DND-41 (cell line): ENCODE measurements around the gene WNT9A.
A peak's percentile ranks its signal among the peaks of the same experiment; 100 is the strongest.

ENCODE experiments used
- ATAC-seq: fragments of 200-7000 bp; cut with Tn5 transposase; 3 replicates; pipeline ENCODE4 v1.9.1; 2021; ENCODE audit warnings: low read depth; ENCODE audit not compliant: insufficient read depth
- DNase-seq: peaks from one replicate; pipeline ENCODE4 v3.0.0-alpha.2; 2020
- H2AFZ ChIP-seq: 2 replicates; pipeline ENCODE4 v1.6.0; 2012; ENCODE audit warnings: low read depth, low read length
- H3K27ac ChIP-seq: 2 replicates; pipeline ENCODE4 v1.5.1; 2012; ENCODE audit warnings: low read length, inconsistent platforms
- H3K27me3 ChIP-seq: fragments of 200-600 bp; sonication (generic); 2 replicates; pipeline ENCODE4 v1.6.0; 2012; ENCODE audit warnings: low read length, mild to moderate bottlenecking, inconsistent platforms; ENCODE audit not compliant: insufficient read depth, poor library complexity
- H3K36me3 ChIP-seq: 2 replicates; pipeline ENCODE4 v1.5.1; 2012; ENCODE audit warnings: low read length, inconsistent platforms; ENCODE audit not compliant: insufficient read depth
- H3K4me1 ChIP-seq: 2 replicates; pipeline ENCODE4 v1.5.1; 2012; ENCODE audit warnings: mild to moderate bottlenecking, low read length; ENCODE audit not compliant: insufficient read depth
- H3K4me2 ChIP-seq: 2 replicates; pipeline ENCODE4 v1.6.0; 2012; ENCODE audit warnings: mild to moderate bottlenecking, moderate library complexity, low read length, inconsistent platforms; ENCODE audit not compliant: insufficient read depth
- H3K4me3 ChIP-seq, 2 experiments: fragments of 200-600 bp in 1 of 2; shearing (Covaris generic) in 1 of 2; 2 replicates each; pipeline ENCODE4 v1.5.1; 2012 to 2016; ENCODE audit warnings: inconsistent platforms in 2 of 2, low read length in 2 of 2, mild to moderate bottlenecking in 2 of 2, low read depth in 1 of 2, moderate library complexity in 1 of 2
- H3K79me2 ChIP-seq: 2 replicates; pipeline ENCODE4 v1.6.0; 2012; ENCODE audit warnings: low read length, inconsistent platforms; ENCODE audit not compliant: insufficient read depth
- H3K9ac ChIP-seq: 2 replicates; pipeline ENCODE4 v1.6.0; 2012; ENCODE audit warnings: low read depth, mild to moderate bottlenecking, inconsistent platforms, low read length, moderate library complexity
- H3K9me3 ChIP-seq: 2 replicates; pipeline ENCODE4 v1.5.1; 2012; ENCODE audit warnings: low read length, moderate library complexity, mild to moderate bottlenecking, inconsistent platforms; ENCODE audit not compliant: insufficient read depth, severe bottlenecking
- H4K20me1 ChIP-seq: 2 replicates; pipeline ENCODE4 v1.6.0; 2012; ENCODE audit warnings: low read length; ENCODE audit not compliant: insufficient read depth
- EZH2 ChIP-seq: IDR thresholded peaks from 3 replicates; pipeline ENCODE4 v1.6.1; 2012; ENCODE audit warnings: borderline replicate concordance, low read depth, mild to moderate bottlenecking, moderate library complexity, low read length, inconsistent platforms; ENCODE audit not compliant: severe bottlenecking
- TF ChIP-seq, protein P1 (sequence below): IDR thresholded peaks from 2 replicates; pipeline ENCODE4 v1.5.1; 2012; ENCODE audit warnings: borderline replicate concordance, low read length, moderate library complexity, mild to moderate bottlenecking; ENCODE audit not compliant: poor library complexity, severe bottlenecking; ENCODE audit errors: extremely low read depth

The WNT9A gene

DNA sequence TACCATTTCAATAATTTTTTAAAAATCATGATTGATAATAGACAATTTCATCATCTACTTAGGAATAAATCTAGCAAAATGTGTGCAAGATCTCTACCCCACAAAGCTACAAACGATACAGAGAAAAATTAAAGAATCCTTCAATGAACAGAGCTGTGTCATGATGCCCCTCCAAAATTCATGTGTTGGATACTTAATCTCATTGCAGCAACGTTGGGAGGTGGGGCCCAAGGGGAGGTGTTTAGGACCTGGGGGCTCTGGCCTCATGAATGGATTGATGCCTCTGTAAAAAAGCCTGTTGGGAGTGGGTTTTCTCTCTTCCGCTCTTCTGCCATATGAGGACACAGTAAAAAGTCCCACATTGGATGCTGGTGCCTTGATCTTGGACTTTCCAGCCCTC lies 77.4 kb downstream of the WNT9A start:
- no peak overlapping the region for H2AFZ ChIP-seq
- peaks cover 2% of the 10 kb centered on the region for H3K9me3 ChIP-seq
- H3K4me1 ChIP-seq: peaks cover 34% of the 10 kb centered on the region
- DNase-seq: peak; percentile 59
- peak; percentile 39 for ATAC-seq
- peak overlapping the region; percentile 43 for H3K4me2 ChIP-seq
- no peaks in the 10 kb centered on the region for H4K20me1 ChIP-seq
- TF ChIP-seq, protein P1, sequence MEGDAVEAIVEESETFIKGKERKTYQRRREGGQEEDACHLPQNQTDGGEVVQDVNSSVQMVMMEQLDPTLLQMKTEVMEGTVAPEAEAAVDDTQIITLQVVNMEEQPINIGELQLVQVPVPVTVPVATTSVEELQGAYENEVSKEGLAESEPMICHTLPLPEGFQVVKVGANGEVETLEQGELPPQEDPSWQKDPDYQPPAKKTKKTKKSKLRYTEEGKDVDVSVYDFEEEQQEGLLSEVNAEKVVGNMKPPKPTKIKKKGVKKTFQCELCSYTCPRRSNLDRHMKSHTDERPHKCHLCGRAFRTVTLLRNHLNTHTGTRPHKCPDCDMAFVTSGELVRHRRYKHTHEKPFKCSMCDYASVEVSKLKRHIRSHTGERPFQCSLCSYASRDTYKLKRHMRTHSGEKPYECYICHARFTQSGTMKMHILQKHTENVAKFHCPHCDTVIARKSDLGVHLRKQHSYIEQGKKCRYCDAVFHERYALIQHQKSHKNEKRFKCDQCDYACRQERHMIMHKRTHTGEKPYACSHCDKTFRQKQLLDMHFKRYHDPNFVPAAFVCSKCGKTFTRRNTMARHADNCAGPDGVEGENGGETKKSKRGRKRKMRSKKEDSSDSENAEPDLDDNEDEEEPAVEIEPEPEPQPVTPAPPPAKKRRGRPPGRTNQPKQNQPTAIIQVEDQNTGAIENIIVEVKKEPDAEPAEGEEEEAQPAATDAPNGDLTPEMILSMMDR: no peak
- TF ChIP-seq EZH2: no peak
- H3K79me2 ChIP-seq: no peaks in the 10 kb centered on the region
- no peak overlapping the region for H3K4me3 ChIP-seq
- H3K36me3 ChIP-seq: no peaks in the 10 kb centered on the region
- H3K27ac ChIP-seq: peak overlapping the region; percentile 88
- H3K27me3 ChIP-seq: no peaks in the 10 kb centered on the region
- H3K9ac ChIP-seq: peak overlapping the region; percentile 18; the same call in 1 of the 2 replicates

DNA sequence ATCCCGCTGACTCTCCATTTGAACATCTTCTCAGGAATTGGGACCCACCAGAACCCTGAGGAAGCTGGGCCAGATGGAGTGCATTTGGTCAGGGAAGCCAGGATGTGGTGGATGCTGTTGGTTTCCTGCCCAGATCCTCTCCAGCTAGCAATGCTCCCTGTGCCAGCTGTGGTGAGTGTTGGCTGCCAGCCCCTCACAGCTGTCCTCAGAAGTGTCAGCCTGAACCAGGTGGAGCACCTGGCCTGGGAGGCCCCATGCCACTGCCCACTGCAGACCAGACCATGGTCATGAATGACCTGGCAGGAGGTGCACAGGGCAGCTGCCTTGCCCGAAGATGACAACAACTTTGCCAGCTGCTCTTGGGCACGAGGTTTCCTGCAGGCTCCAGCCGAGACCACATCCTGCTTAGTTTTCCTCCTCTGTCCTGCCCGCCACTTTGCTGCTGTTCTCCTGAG lies 77.9 kb downstream of the WNT9A start:
- H3K4me3 ChIP-seq: no peak overlapping the region
- no peaks in the 10 kb centered on the region for H4K20me1 ChIP-seq
- ATAC-seq (peak; percentile 89), DNase-seq (peak; percentile 90)
- H3K4me2 ChIP-seq: peak overlapping the region; percentile 43
- H3K36me3 ChIP-seq: no peaks in the 10 kb centered on the region
- peaks cover 34% of the 10 kb centered on the region for H3K4me1 ChIP-seq
- H2AFZ ChIP-seq: no peak overlapping the region
- no peak for TF ChIP-seq EZH2
- TF ChIP-seq, protein P1: no peak
- H3K79me2 ChIP-seq: no peaks in the 10 kb centered on the region
- H3K9ac ChIP-seq: peak overlapping the region; percentile 7; the same call in 1 of the 2 replicates
- no peaks in the 10 kb centered on the region for H3K27me3 ChIP-seq
- peaks cover 2% of the 10 kb centered on the region for H3K9me3 ChIP-seq
- H3K27ac ChIP-seq: peak overlapping the region; percentile 88

DNA sequence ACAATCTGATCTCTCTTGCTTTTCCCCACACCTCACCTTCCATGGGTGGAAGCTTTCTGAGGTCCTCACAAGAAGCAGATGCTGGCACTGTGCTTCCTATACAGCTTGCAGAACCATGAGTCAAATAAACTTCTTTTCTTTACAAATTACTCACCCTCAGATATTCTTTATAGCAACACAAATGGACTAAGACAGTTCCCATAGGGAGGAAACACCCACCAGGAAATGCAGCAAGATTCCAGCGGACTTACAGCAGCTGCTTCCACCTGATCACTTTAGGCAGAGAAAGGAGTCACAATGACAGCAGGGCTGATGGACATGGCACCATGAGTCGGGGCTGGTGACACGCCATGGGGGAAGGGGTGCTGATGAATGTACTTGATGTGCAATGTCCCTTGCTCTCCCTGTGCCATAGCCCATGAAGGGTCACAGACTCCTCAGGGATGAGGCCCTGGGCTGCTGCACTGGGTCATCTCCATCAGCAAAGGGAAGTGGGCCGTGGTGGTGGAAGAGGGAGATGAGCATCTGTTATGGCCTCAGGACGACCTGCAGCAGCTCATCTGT lies 78.4 kb downstream of the WNT9A start:
- H3K4me2 ChIP-seq: peak overlapping the region; percentile 43
- no peaks in the 10 kb centered on the region for H3K36me3 ChIP-seq
- H4K20me1 ChIP-seq: no peaks in the 10 kb centered on the region
- DNase-seq: no peak
- ATAC-seq: peak; percentile 27; the same call in 2 of the 3 replicates
- H3K4me3 ChIP-seq: no peak overlapping the region
- H3K9me3 ChIP-seq: peaks cover 2% of the 10 kb centered on the region
- no peak overlapping the region for H2AFZ ChIP-seq
- H3K4me1 ChIP-seq: peaks cover 34% of the 10 kb centered on the region
- H3K79me2 ChIP-seq: no peaks in the 10 kb centered on the region
- H3K27ac ChIP-seq: peak overlapping the region; percentile 88
- no peaks in the 10 kb centered on the region for H3K27me3 ChIP-seq
- TF ChIP-seq, protein P1: no peak
- TF ChIP-seq EZH2: no peak
- peak overlapping the region; percentile 7; the same call in 1 of the 2 replicates for H3K9ac ChIP-seq
